H9 (cell line): ENCODE measurements around the gene MARK2. TPM values are rescaled to one million over a fixed set of nuclear protein-coding genes. Genes with fewer than 3 reads are reported as not detected.

ENCODE experiments used
- DNase-seq: peaks from one replicate; pipeline ENCODE4 v3.0.0-alpha.2; 2017
- H2AFZ ChIP-seq: one replicate; pipeline ENCODE4 v1.6.1; 2013; ENCODE audit warnings: mild to moderate bottlenecking, low read length, control low read depth, moderate library complexity
- H2AK5ac ChIP-seq: 2 replicates; pipeline ENCODE4 v1.6.1; 2013; ENCODE audit warnings: low read length, control low read depth, mixed read lengths; ENCODE audit not compliant: insufficient read length
- H2BK120ac ChIP-seq: one replicate; pipeline ENCODE4 v1.6.1; 2013; ENCODE audit warnings: low read depth, mild to moderate bottlenecking, low read length, control low read depth, inconsistent platforms; ENCODE audit not compliant: poor library complexity, severe bottlenecking
- H2BK12ac ChIP-seq: 2 replicates; pipeline ENCODE4 v1.6.1; 2013; ENCODE audit warnings: low read length, control low read depth, mixed read lengths, low read depth; ENCODE audit not compliant: insufficient read length
- H2BK15ac ChIP-seq: 2 replicates; pipeline ENCODE4 v1.6.1; 2013; ENCODE audit warnings: low read depth, low read length, control low read depth
- H2BK20ac ChIP-seq: one replicate; pipeline ENCODE4 v1.6.1; 2013; ENCODE audit warnings: low read depth, mild to moderate bottlenecking, low read length, control low read depth, inconsistent platforms; ENCODE audit not compliant: poor library complexity, severe bottlenecking
- H2BK5ac ChIP-seq: 2 replicates; pipeline ENCODE4 v1.6.1; 2013; ENCODE audit warnings: low read length, control low read depth, mixed read lengths; ENCODE audit not compliant: insufficient read length
- H3K14ac ChIP-seq: 2 replicates; pipeline ENCODE4 v1.6.1; 2013; ENCODE audit warnings: low read length, control low read depth; ENCODE audit not compliant: insufficient read depth
- H3K18ac ChIP-seq: 2 replicates; pipeline ENCODE4 v1.6.1; 2013; ENCODE audit warnings: low read depth, mild to moderate bottlenecking, mixed read lengths, low read length, control low read depth; ENCODE audit not compliant: insufficient read length
- H3K23ac ChIP-seq: 2 replicates; pipeline ENCODE4 v1.6.1; 2013; ENCODE audit warnings: low read length, control low read depth, mixed read lengths, low read depth; ENCODE audit not compliant: insufficient read length
- H3K23me2 ChIP-seq: 2 replicates; pipeline ENCODE4 v1.6.1; 2013; ENCODE audit warnings: low read depth, mild to moderate bottlenecking, mixed read lengths, low read length, control low read depth; ENCODE audit not compliant: insufficient read length, poor library complexity, severe bottlenecking
- H3K27ac ChIP-seq: 2 replicates; pipeline ENCODE4 v1.5.1; 2013; ENCODE audit warnings: low read length, control low read depth, mixed read lengths, low read depth; ENCODE audit not compliant: insufficient read length
- H3K27me3 ChIP-seq: 2 replicates; pipeline ENCODE4 v1.6.1; 2013; ENCODE audit warnings: low read length, control low read depth, inconsistent platforms; ENCODE audit not compliant: insufficient read depth
- H3K4ac ChIP-seq: 2 replicates; pipeline ENCODE4 v1.6.1; 2013; ENCODE audit warnings: low read depth, mild to moderate bottlenecking, control low read depth, inconsistent platforms, low read length, moderate library complexity
- H3K4me1 ChIP-seq: 2 replicates; pipeline ENCODE4 v1.6.1; 2013; ENCODE audit warnings: low read length, control low read depth, inconsistent platforms; ENCODE audit not compliant: insufficient read depth
- H3K4me2 ChIP-seq: 2 replicates; pipeline ENCODE4 v1.6.1; 2013; ENCODE audit warnings: low read length, control low read depth, mixed read lengths; ENCODE audit not compliant: insufficient read length, insufficient read depth
- H3K56ac ChIP-seq: 2 replicates; pipeline ENCODE4 v1.6.1; 2013; ENCODE audit warnings: low read depth, mild to moderate bottlenecking, mixed read lengths, low read length, control low read depth; ENCODE audit not compliant: insufficient read length
- H3K79me1 ChIP-seq: 2 replicates; pipeline ENCODE4 v1.6.1; 2013; ENCODE audit warnings: low read depth, mild to moderate bottlenecking, moderate library complexity, low read length, control low read depth, inconsistent platforms; ENCODE audit not compliant: insufficient read depth, poor library complexity, severe bottlenecking
- H3K79me2 ChIP-seq: 2 replicates; pipeline ENCODE4 v1.6.1; 2013; ENCODE audit warnings: low read length, control low read depth, inconsistent platforms; ENCODE audit not compliant: insufficient read depth
- H3K9ac ChIP-seq: 2 replicates; pipeline ENCODE4 v1.6.1; 2013; ENCODE audit warnings: low read length, control low read depth, mixed read lengths; ENCODE audit not compliant: insufficient read length; ENCODE audit errors: extremely low read depth
- H3K9me3 ChIP-seq: one replicate; pipeline ENCODE4 v1.6.1; 2013; ENCODE audit warnings: low read depth, low read length, inconsistent platforms; ENCODE audit not compliant: control insufficient read depth
- H3T11ph ChIP-seq: one replicate; pipeline ENCODE4 v1.6.1; 2013; ENCODE audit warnings: mild to moderate bottlenecking, low read length, control low read depth, inconsistent platforms
- H4K20me1 ChIP-seq: one replicate; pipeline ENCODE4 v1.6.1; 2013; ENCODE audit not compliant: control insufficient read depth, insufficient read length, insufficient read depth
- H4K5ac ChIP-seq: 2 replicates; pipeline ENCODE4 v1.6.1; 2013; ENCODE audit warnings: low read depth, mild to moderate bottlenecking, mixed read lengths, low read length, control low read depth; ENCODE audit not compliant: insufficient read length
- H4K8ac ChIP-seq: replicated peaks from 2 replicates; pipeline ENCODE4 v1.6.1; 2013; ENCODE audit warnings: low read length, control low read depth, mixed read lengths, low read depth; ENCODE audit not compliant: insufficient read length
- H4K91ac ChIP-seq: 2 replicates; pipeline ENCODE4 v1.6.1; 2013; ENCODE audit warnings: low read depth, mild to moderate bottlenecking, moderate library complexity, mixed read lengths, low read length, control low read depth; ENCODE audit not compliant: insufficient read length
- H3K27ac Mint-ChIP-seq, 3 experiments: 2 replicates in 2 of 3; 3 replicates in 1 of 3; pipeline ENCODE4 v1.8.0; 2020 to 2021; ENCODE audit warnings: mixed read lengths in 3 of 3, mild to moderate bottlenecking in 1 of 3, moderate library complexity in 1 of 3
- H3K27me3 Mint-ChIP-seq: 2 replicates; pipeline ENCODE4 v1.8.0; 2021; ENCODE audit warnings: low read depth, mild to moderate bottlenecking, moderate library complexity, mixed read lengths
- H3K36me3 Mint-ChIP-seq, 3 experiments: 2 replicates in 2 of 3; 3 replicates in 1 of 3; pipeline ENCODE4 v1.8.0; 2020 to 2021; ENCODE audit warnings: low read depth in 3 of 3, mixed read lengths in 3 of 3; ENCODE audit not compliant: insufficient read depth in 1 of 3
- H3K4me1 Mint-ChIP-seq, 2 experiments: 2 replicates each; pipeline ENCODE4 v1.8.0; 2020; ENCODE audit warnings: mixed read lengths in 2 of 2
- H3K4me3 Mint-ChIP-seq, 2 experiments: 2 replicates in 1 of 2; 3 replicates in 1 of 2; pipeline ENCODE4 v1.8.0; 2020 to 2021; ENCODE audit warnings: mild to moderate bottlenecking in 2 of 2, mixed read lengths in 2 of 2, moderate library complexity in 1 of 2
- H3K9me3 Mint-ChIP-seq, 2 experiments: 2 replicates in 1 of 2; 3 replicates in 1 of 2; pipeline ENCODE4 v1.8.0; 2020; ENCODE audit warnings: mild to moderate bottlenecking in 2 of 2, mixed read lengths in 2 of 2, moderate library complexity in 1 of 2
- WGBS: extraction: QIAGEN DNeasy Blood & Tissue Kit; methylation state at CpG from one replicate; pipeline ENCODE4 v1.1.7; 2013; ENCODE audit warnings: missing lambda C conversion rate, low lambda C conversion rate, mixed read lengths; ENCODE audit not compliant: insufficient read length; ENCODE audit errors: extremely low coverage; 5-methylcytosine and 5-hydroxymethylcytosine counted together
- total RNA-seq: library from RNA; stranded (reverse); gene quantifications from 2 replicates; pipeline ENCODE4 v1.2.1, GENCODE V29; 2021
- TF ChIP-seq, protein P1 (sequence below): fragments of 200-600 bp; sonication (generic); conservative IDR thresholded peaks from 3 replicates; pipeline ENCODE4 v1.8.0; 2021; ENCODE audit warnings: antibody characterized with exemption, mild to moderate bottlenecking

The MARK2 gene
- total RNA-seq, 1 experiment from 2014 or later, result 45.7 TPM

DNA sequence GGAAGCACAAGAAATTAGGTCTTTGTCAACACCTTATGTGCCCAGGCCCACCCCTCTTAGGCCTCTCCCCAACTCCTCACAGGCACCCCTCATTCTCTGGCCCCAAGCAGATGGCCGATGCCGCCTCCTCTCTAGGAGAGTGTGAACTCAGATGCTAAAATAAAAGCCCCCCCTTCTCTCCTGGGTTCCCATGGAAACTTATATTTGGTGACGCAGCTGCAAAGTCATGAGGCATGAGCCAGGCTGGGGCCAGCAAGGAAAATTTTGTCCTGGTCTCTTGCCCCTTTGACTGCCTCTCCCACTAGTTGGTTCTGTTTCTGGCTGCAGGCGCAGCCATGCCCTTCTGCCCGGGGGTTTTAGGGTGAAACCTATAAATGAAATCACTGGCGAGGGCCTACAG lies 66.3 kb downstream of the MARK2 start:
- Histone ChIP-seq H3K23me2 (no peaks in the 10 kb centered on the region), H3K4me1 (no peaks in the 10 kb centered on the region; the same call in 1 of the 2 replicates), H3K79me2 (no peaks in the 10 kb centered on the region), H2BK20ac (no peak overlapping the region), H3K14ac (no peak overlapping the region), H3K23ac (no peak overlapping the region), H3K56ac (no peak overlapping the region), H2AK5ac (no peak overlapping the region), H3K9me3 (no peaks in the 10 kb centered on the region), H3T11ph (no peak overlapping the region), H3K27me3 (no peaks in the 10 kb centered on the region), H4K8ac (no peak overlapping the region), H2BK15ac (no peak overlapping the region), H2BK12ac (no peak overlapping the region), H3K4me2 (no peak overlapping the region), H2AFZ (no peak overlapping the region), H3K9ac (no peak overlapping the region), H4K20me1 (no peaks in the 10 kb centered on the region), H3K27ac (no peak overlapping the region), H4K5ac (no peak overlapping the region), H3K4ac (no peak overlapping the region), H3K18ac (no peak overlapping the region), H3K79me1 (no peaks in the 10 kb centered on the region), H2BK5ac (no peak overlapping the region), H4K91ac (no peak overlapping the region), H2BK120ac (no peak overlapping the region)
- H3K36me3 Mint-ChIP-seq, result peaks cover 26 to 62% (median 59%) of the 10 kb centered on the region in 3 experiments; a peak in 6 of 7 replicates
- no peak for DNase-seq
- no peaks in the 10 kb centered on the region for H3K9me3 Mint-ChIP-seq
- H3K4me3 Mint-ChIP-seq, result 0 out of 5 replicates have a peak overlapping the region, but pooled peaks of 1 of the 2 experiments have one; percentile 2
- TF ChIP-seq, protein P1, sequence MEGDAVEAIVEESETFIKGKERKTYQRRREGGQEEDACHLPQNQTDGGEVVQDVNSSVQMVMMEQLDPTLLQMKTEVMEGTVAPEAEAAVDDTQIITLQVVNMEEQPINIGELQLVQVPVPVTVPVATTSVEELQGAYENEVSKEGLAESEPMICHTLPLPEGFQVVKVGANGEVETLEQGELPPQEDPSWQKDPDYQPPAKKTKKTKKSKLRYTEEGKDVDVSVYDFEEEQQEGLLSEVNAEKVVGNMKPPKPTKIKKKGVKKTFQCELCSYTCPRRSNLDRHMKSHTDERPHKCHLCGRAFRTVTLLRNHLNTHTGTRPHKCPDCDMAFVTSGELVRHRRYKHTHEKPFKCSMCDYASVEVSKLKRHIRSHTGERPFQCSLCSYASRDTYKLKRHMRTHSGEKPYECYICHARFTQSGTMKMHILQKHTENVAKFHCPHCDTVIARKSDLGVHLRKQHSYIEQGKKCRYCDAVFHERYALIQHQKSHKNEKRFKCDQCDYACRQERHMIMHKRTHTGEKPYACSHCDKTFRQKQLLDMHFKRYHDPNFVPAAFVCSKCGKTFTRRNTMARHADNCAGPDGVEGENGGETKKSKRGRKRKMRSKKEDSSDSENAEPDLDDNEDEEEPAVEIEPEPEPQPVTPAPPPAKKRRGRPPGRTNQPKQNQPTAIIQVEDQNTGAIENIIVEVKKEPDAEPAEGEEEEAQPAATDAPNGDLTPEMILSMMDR, result no peak
- no CpG with 5 or more reads among the region's 6 CpGs for WGBS
- H3K27ac Mint-ChIP-seq, result peak overlapping the region; percentile 34 to 90 (median 52); a peak in 4 of 7 replicates
- H3K4me1 Mint-ChIP-seq, result peaks cover 18 to 54% of the 10 kb centered on the region in 2 experiments
- no peaks in the 10 kb centered on the region for H3K27me3 Mint-ChIP-seq
